ENCODE results near the gene SPTBN1. TPM values are rescaled to one million over a fixed set of nuclear protein-coding genes. Genes with fewer than 3 reads are reported as not detected.

SPTBN1 gene
- total and polyA plus RNA-seq, 2 donors (not counting 3 experiments of a cell fraction or from before 2014, with no cell fraction given) = 63.3 to 320 TPM

GRCh38 chr2:54578648-54579045, 122.5 kb downstream of the SPTBN1 start:
- H2AFZ ChIP-seq (ENCODE audit: low read depth, low read length) = no peak overlapping the region
- H3K9me3 ChIP-seq (replicated peaks; ENCODE audit: control insufficient read depth, insufficient read depth, low read length) = no peaks in the 10 kb centered on the region
- POLR2A ChIA-PET = no interaction called here
- H3K9ac ChIP-seq (replicated peaks; ENCODE audit: extremely low read depth, insufficient read depth, low read length) = peak overlapping the region; percentile 24
- peak overlapping the region; percentile 59 for H3K4me2 ChIP-seq (ENCODE audit: insufficient read depth, low read length)
- DNase-seq (ENCODE audit: low read depth, low spot score) (no peak), FAIRE-seq (no peak)
- intact Hi-C loops (cut with micrococcal nuclease) = no loop called here
- peaks cover 56% of the 10 kb centered on the region for H3K4me1 ChIP-seq (ENCODE audit: control insufficient read depth, extremely low read depth, insufficient read depth, low read length)
- CTCF ChIA-PET = interaction anchor here (0.5 to 1.4 kb wide), 5 partner anchors 11 to 126 kb away, joined by 3 to 5 read pairs (median 4); no protein-coding TSS in a partner anchor
- H3K4me3 ChIP-seq (replicated peaks in 1 of 3; ENCODE audit: insufficient read depth in 1 of 3, low read depth in 1 of 3, low read length in 3 of 3) = no peak overlapping the region
- H4K20me1 ChIP-seq (replicated peaks; ENCODE audit: control insufficient read depth, extremely low read depth, insufficient read depth, low read length) = peaks cover 2% of the 10 kb centered on the region
- H3K9me1 ChIP-seq (replicated peaks; ENCODE audit: control insufficient read depth, extremely low read depth, insufficient read depth, low read length) = no peaks in the 10 kb centered on the region
- peak overlapping the region; percentile 78 for H3K27ac ChIP-seq (ENCODE audit: insufficient read depth, low read depth, low read length)
- no TSS peak for BruUV-seq (replicated peaks)
- H3K79me2 ChIP-seq (ENCODE audit: control insufficient read depth, insufficient read depth, low read length) = peaks cover 98% of the 10 kb centered on the region
- dilution Hi-C loops (cut with MboI; ENCODE audit: extremely low pct_ligation_motif_present, low sequenced_read_pairs) = no loop called here
- no peaks in the 10 kb centered on the region for H3K36me3 ChIP-seq (ENCODE audit: control insufficient read depth in 2 of 2, extremely low read depth in 1 of 2, insufficient read depth in 2 of 2, low read length in 2 of 2)
- TF ChIP-seq MAX (IDR thresholded peaks at IDR 0.05; ENCODE audit: insufficient read depth, insufficient read length) (no peak), CTCF (IDR thresholded peaks at IDR 0.05; ENCODE audit: extremely low read depth in 1 of 2, insufficient read depth in 1 of 2, low read depth in 1 of 2, low read length in 2 of 2) (no peak), JUN (IDR thresholded peaks at IDR 0.05; ENCODE audit: borderline replicate concordance, insufficient read depth, insufficient read length, low read depth) (no peak), EZH2 (IDR thresholded peaks at IDR 0.05; ENCODE audit: borderline replicate concordance, low read depth, low read length, severe bottlenecking) (no peak), FOS (IDR thresholded peaks at IDR 0.05; ENCODE audit: borderline replicate concordance, insufficient read depth, low read length) (no peak), POLR2A (IDR thresholded peaks at IDR 0.05; ENCODE audit: low read depth, low read length) (no peak), GATA2 (IDR thresholded peaks at IDR 0.05; ENCODE audit: insufficient read depth, insufficient read length, low read depth, low read length) (no peak)
- H3K27me3 ChIP-seq (ENCODE audit: control insufficient read depth in 2 of 2, insufficient read depth in 2 of 2, low read length in 2 of 2) = no peaks in the 10 kb centered on the region
